ENCODE results near the gene SDCBP2. TPM values are rescaled to one million over a fixed set of nuclear protein-coding genes. Genes with fewer than 3 reads are reported as not detected.

Gene SDCBP2
- total RNA-seq, 2 experiments from 2014 or later = 1.2 to 1.3 TPM

DNA sequence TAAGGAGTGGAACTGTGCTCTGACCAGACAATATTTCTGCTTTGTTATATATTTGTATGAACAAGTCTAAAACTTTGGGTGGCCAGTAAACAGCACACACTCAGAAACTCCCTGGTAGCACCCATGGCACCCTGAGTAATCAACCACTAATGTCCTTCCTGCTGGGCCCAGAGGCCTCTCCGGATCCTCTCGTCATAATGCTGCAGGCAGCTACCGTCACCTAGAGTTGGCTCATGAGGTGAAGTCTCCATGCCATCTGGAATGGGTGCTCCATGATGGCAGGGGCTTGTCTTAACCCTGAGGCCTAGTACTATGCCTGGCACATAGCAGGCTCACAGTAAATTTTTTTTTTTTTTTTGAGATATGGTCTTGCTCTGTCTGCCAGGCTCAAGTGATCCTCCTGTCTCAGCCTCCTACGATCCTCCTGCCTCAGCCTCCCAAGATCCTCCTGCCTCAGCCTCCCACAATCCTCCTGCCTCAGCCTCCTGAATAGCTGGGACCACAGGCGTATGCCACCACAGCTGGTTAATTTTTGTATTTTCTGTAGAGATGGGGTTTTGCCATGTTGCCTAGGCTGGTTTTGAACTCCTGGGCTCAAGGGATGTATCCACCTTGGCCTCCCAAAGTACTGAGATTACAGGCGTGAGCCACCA, 3.0 kb upstream of the SDCBP2 start:
- H3K27ac Mint-ChIP-seq = no peak overlapping the region
- no peak overlapping the region for H3K4me3 ChIP-seq (ENCODE audit: low read length)
- H3K27ac ChIP-seq (ENCODE audit: low read depth in 1 of 2, low read length in 2 of 2) = no peak overlapping the region
- peaks cover 33% of the 10 kb centered on the region for H3K36me3 ChIP-seq (ENCODE audit: insufficient read depth, low read length)
- H3K4me3 Mint-ChIP-seq = no peak overlapping the region
- no peaks in the 10 kb centered on the region for H3K9me3 ChIP-seq (ENCODE audit: control insufficient read depth in 1 of 2, insufficient read depth in 1 of 2, low read length in 2 of 2)
- DNase-seq = peak in 1 of 14 experiments; percentile 1
- no peaks in the 10 kb centered on the region for H3K9me3 Mint-ChIP-seq
- peaks cover 55% of the 10 kb centered on the region for H3K4me1 Mint-ChIP-seq (ENCODE audit: low read depth)
- no peaks in the 10 kb centered on the region for H3K27me3 Mint-ChIP-seq
- no peak for ATAC-seq (ENCODE audit: poor library complexity)
- peaks cover 40% of the 10 kb centered on the region for H3K36me3 Mint-ChIP-seq (ENCODE audit: low read depth)
- intact Hi-C loops (cut with DNase I, micrococcal nuclease) = no loop called here
- ChIA-PET CTCF (no interaction called here), POLR2A (no interaction called here)
- H3K27me3 ChIP-seq (ENCODE audit: control insufficient read depth in 1 of 2, insufficient read depth in 2 of 2, low read length in 2 of 2) = no peaks in the 10 kb centered on the region
- H3K4me1 ChIP-seq (ENCODE audit: insufficient read depth, low read length) = peaks cover 40% of the 10 kb centered on the region
- TF ChIP-seq, protein P1, sequence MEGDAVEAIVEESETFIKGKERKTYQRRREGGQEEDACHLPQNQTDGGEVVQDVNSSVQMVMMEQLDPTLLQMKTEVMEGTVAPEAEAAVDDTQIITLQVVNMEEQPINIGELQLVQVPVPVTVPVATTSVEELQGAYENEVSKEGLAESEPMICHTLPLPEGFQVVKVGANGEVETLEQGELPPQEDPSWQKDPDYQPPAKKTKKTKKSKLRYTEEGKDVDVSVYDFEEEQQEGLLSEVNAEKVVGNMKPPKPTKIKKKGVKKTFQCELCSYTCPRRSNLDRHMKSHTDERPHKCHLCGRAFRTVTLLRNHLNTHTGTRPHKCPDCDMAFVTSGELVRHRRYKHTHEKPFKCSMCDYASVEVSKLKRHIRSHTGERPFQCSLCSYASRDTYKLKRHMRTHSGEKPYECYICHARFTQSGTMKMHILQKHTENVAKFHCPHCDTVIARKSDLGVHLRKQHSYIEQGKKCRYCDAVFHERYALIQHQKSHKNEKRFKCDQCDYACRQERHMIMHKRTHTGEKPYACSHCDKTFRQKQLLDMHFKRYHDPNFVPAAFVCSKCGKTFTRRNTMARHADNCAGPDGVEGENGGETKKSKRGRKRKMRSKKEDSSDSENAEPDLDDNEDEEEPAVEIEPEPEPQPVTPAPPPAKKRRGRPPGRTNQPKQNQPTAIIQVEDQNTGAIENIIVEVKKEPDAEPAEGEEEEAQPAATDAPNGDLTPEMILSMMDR (IDR thresholded peaks at IDR 0.05) = no peak

DNA sequence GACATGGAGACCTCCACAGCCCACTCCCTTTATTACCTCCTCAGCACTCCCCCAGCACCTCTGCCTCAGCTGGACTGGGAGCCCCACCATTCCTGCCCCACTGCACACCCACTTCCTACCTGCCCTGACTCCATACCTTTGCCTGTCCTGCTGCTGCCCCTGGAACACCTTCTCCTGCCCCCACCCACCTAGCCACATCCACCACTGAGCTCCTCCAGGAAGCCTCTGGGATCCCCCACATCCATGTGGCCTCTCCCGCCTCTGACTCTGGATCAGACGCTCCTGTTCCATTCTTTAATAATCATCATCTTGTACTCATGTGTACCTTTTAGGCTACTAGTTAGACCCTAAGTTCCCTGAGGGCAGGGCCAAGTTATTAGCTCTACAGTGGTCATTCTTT, 2.2 kb upstream of the SDCBP2 start:
- H3K36me3 Mint-ChIP-seq (ENCODE audit: low read depth) = peaks cover 40% of the 10 kb centered on the region
- no peaks in the 10 kb centered on the region for H3K9me3 Mint-ChIP-seq
- H3K36me3 ChIP-seq (ENCODE audit: insufficient read depth, low read length) = peaks cover 33% of the 10 kb centered on the region
- no peak overlapping the region for H3K4me3 ChIP-seq (ENCODE audit: low read length)
- intact Hi-C loops (cut with DNase I, micrococcal nuclease) = no loop called here
- peaks cover 43% of the 10 kb centered on the region for H3K4me1 ChIP-seq (ENCODE audit: insufficient read depth, low read length)
- CTCF ChIA-PET = no interaction called here
- H3K27me3 Mint-ChIP-seq = no peaks in the 10 kb centered on the region
- DNase-seq (peak in 1 of 14 experiments; percentile 8), ATAC-seq (ENCODE audit: poor library complexity) (no peak)
- no peak overlapping the region for H3K4me3 Mint-ChIP-seq
- no peaks in the 10 kb centered on the region for H3K9me3 ChIP-seq (ENCODE audit: control insufficient read depth in 1 of 2, insufficient read depth in 1 of 2, low read length in 2 of 2)
- H3K27me3 ChIP-seq (ENCODE audit: control insufficient read depth in 1 of 2, insufficient read depth in 2 of 2, low read length in 2 of 2) = no peaks in the 10 kb centered on the region
- TF ChIP-seq, protein P1 (IDR thresholded peaks at IDR 0.05) = no peak
- peaks cover 47% of the 10 kb centered on the region for H3K4me1 Mint-ChIP-seq (ENCODE audit: low read depth)
- POLR2A ChIA-PET = interaction anchor here (0.9 kb wide), 1 partner anchor 61 kb away, joined by 3 read pairs; the partner anchor contains the start of gene FKBP1A
- no peak overlapping the region for H3K27ac Mint-ChIP-seq
- peak overlapping the region in 1 of 2 donors; percentile 32 for H3K27ac ChIP-seq (ENCODE audit: low read depth in 1 of 2, low read length in 2 of 2)

DNA sequence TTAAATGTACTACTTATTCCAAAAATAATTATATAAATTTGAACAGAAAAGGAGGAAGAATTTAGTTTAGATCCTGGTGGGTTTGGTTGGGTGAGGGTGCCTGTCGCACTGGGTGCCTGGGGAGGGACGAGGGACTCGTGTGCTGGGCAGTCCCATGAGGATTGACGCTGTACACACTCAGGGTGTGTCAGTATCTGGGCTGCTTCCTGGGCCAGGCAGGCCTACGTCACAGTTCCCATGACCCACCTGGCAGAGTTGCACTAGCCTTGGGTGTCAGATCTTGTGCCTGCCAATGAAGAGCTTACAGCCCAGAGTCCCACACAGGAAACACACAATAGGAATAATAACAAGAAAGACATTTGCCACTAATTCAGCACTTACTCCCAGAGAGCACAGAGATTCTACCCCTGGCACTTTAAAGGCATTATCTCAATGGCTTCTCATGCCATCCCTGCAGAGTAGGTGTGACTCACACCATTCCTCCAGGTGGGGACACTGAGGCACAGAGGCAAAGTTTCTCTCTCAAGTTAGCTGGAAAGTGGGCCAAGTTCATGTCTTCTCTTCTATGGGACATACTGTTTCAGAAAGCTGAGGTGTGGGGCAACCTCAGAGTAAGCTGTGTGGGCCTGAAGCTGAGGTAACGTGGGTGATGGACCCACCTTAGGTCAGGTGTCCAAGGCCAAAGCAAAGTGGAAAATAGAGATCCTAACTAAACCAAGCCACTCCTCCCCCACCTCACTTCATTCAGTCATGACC, 1.3 kb upstream of the SDCBP2 start:
- no peaks in the 10 kb centered on the region for H3K27me3 ChIP-seq (ENCODE audit: control insufficient read depth in 1 of 2, insufficient read depth in 2 of 2, low read length in 2 of 2)
- peaks cover 49% of the 10 kb centered on the region for H3K4me1 ChIP-seq (ENCODE audit: insufficient read depth, low read length)
- DNase-seq (peak in 12 of 14 experiments; percentile 18 to 80 (median 41)), ATAC-seq (ENCODE audit: poor library complexity) (peak; percentile 60)
- H3K9me3 ChIP-seq (ENCODE audit: control insufficient read depth in 1 of 2, insufficient read depth in 1 of 2, low read length in 2 of 2) = no peaks in the 10 kb centered on the region
- H3K36me3 ChIP-seq (ENCODE audit: insufficient read depth, low read length) = peaks cover 33% of the 10 kb centered on the region
- intact Hi-C loops (cut with DNase I, micrococcal nuclease) = no loop called here
- CTCF ChIA-PET = interaction anchor here (1.6 kb wide), 1 partner anchor 136 kb away, joined by 5 read pairs; the partner anchor contains the start of gene NSFL1C
- Mint-ChIP-seq H3K4me3 (peak overlapping the region; percentile 79), H3K9me3 (no peaks in the 10 kb centered on the region), H3K4me1 (ENCODE audit: low read depth) (peaks cover 43% of the 10 kb centered on the region), H3K27ac (no peak overlapping the region), H3K36me3 (ENCODE audit: low read depth) (peaks cover 40% of the 10 kb centered on the region), H3K27me3 (no peaks in the 10 kb centered on the region)
- TF ChIP-seq, protein P1 (IDR thresholded peaks at IDR 0.05) = no peak
- H3K27ac ChIP-seq (ENCODE audit: low read depth in 1 of 2, low read length in 2 of 2) = peak overlapping the region; percentile 32 to 44
- H3K4me3 ChIP-seq (ENCODE audit: low read length) = no peak overlapping the region
- POLR2A ChIA-PET = interaction anchor here (0.9 kb wide), 2 partner anchors 59 to 62 kb away, joined by 3 read pairs; partner anchors contain the start of gene FKBP1A
